ENCODE data around the gene TNFSF12.

GRCh38 chr17:7550344-7550743 lies 1.5 kb downstream of the TNFSF12 start:
- TF ChIP-seq CTCF (IDR thresholded peaks at IDR 0.05) (no peak), POLR2A (IDR thresholded peaks at IDR 0.05) (no peak)

Data from lower leg skin (tissue), 3 donors.